OCI-LY1 (cell line): ENCODE data around the gene PCK2.

ENCODE experiments used
- EZH2 ChIP-seq: fragments of 200-600 bp; sonication (generic), shearing (Covaris generic); IDR thresholded peaks from 2 replicates; pipeline ENCODE4 v1.8.0; 2017; ENCODE audit warnings: borderline replicate concordance, mixed run types, mild to moderate bottlenecking, antibody characterized with exemption, low read length, moderate library complexity, mixed read lengths
- TF ChIP-seq, protein P1 (sequence below): fragments of 200-600 bp; sonication (generic), shearing (Covaris generic); IDR thresholded peaks from 2 replicates; pipeline ENCODE4 v1.5.1; 2017; ENCODE audit warnings: mild to moderate bottlenecking, antibody characterized with exemption, low read length, moderate library complexity, mixed read lengths

GRCh38 chr14:24072436-24072835 is 21.7 kb upstream of the PCK2 start:
- TF ChIP-seq, protein P1, sequence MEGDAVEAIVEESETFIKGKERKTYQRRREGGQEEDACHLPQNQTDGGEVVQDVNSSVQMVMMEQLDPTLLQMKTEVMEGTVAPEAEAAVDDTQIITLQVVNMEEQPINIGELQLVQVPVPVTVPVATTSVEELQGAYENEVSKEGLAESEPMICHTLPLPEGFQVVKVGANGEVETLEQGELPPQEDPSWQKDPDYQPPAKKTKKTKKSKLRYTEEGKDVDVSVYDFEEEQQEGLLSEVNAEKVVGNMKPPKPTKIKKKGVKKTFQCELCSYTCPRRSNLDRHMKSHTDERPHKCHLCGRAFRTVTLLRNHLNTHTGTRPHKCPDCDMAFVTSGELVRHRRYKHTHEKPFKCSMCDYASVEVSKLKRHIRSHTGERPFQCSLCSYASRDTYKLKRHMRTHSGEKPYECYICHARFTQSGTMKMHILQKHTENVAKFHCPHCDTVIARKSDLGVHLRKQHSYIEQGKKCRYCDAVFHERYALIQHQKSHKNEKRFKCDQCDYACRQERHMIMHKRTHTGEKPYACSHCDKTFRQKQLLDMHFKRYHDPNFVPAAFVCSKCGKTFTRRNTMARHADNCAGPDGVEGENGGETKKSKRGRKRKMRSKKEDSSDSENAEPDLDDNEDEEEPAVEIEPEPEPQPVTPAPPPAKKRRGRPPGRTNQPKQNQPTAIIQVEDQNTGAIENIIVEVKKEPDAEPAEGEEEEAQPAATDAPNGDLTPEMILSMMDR, result no peak
- TF ChIP-seq EZH2, result no peak
